BLaER1 treated with 17β-estradiol and CSF1 and Interleukin-3, amounts not matched to agents 10 nM and 100 nM (cell line): Measurements from ENCODE around the gene LDLRAD2.
"Not testable (repeated sequence)": the region's sequence is repeated elsewhere in the genome, so short reads cannot be mapped to it uniquely, and the experiment has no call there.

ENCODE experiments used
- H3K27ac ChIP-seq, 11 experiments: shearing (Covaris generic); formaldehyde crosslinking; 2 replicates each; pipeline ENCODE4 v1.8.1; 2022
- H3K27me3 ChIP-seq, 11 experiments: shearing (Covaris generic); formaldehyde crosslinking; 2 replicates each; pipeline ENCODE4 v1.8.1; 2022
- H3K36me3 ChIP-seq, 11 experiments: shearing (Covaris generic); formaldehyde crosslinking; 2 replicates each; pipeline ENCODE4 v1.8.1; 2022
- H3K4me1 ChIP-seq, 10 experiments: shearing (Covaris generic); formaldehyde crosslinking; 2 replicates each; pipeline ENCODE4 v1.8.1; 2022
- H3K4me2 ChIP-seq, 11 experiments: shearing (Covaris generic); formaldehyde crosslinking; 2 replicates each; pipeline ENCODE4 v1.8.1; 2022
- H3K4me3 ChIP-seq, 10 experiments: shearing (Covaris generic); formaldehyde crosslinking; 2 replicates each; pipeline ENCODE4 v1.8.1; 2022
- H3K9ac ChIP-seq, 11 experiments: shearing (Covaris generic); formaldehyde crosslinking; 2 replicates each; pipeline ENCODE4 v1.8.1; 2022
- H3K9me3 ChIP-seq, 11 experiments: shearing (Covaris generic); formaldehyde crosslinking; replicated peaks in 1 of 11; 2 replicates each; pipeline ENCODE4 v1.8.1; 2022
- H4K20me1 ChIP-seq, 11 experiments: shearing (Covaris generic); formaldehyde crosslinking; 2 replicates each; pipeline ENCODE4 v1.8.1; 2022
- Cebpa-rat ChIP-seq, 11 experiments: shearing (Covaris generic); IDR thresholded peaks; 2 replicates each; pipeline ENCODE4 v1.8.1; 2022

LDLRAD2 gene

DNA sequence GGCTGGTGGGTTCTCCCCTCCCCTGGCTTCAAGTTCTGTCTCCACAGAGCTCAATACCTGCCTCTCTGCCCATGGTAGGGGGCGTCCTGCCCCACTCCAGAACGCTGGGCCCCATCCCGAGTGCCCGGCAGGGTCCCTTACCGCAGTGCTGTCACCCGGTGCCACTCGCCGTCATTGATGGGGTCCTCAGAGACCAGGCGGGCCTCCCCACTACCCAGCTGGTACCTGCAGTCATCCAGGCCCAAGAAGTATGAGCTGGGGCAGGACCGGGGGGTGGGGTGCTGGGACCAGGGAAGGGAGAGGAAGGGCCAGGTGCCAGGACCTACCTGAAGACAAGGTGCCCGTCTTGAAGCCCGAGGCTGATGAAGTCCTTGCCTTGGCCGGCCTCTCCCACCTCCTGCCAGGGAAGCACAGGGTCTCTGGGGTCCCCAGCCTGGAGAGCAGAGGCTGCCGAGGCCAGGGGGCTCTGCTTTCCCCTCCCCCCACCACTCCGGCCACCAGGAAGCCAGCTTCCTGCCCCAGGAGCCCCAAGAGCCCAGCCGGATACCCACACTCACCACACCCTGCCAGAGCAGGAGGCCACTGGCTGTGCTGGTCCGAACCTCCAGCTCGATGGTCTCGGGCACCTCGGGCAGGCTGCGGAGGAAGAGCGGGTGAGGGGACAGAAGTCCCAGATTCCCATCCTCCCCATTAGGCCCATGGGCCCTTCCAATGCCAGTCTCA, 12.1 kb downstream of the LDLRAD2 start:
- no peak for TF ChIP-seq Cebpa-rat (IDR thresholded peaks at IDR 0.05)
- Histone ChIP-seq H3K27ac (peak overlapping the region in 5 of 11 experiments; percentile 8 to 55 (median 25); a peak in 9 of 22 replicates), H3K9me3 (no peaks in the 10 kb centered on the region), H3K27me3 (no peaks in the 10 kb centered on the region), H3K4me2 (peak overlapping the region; percentile 0 to 69 (median 33); a peak in 13 of 22 replicates), H3K36me3 (peaks cover 0 to 80% (median 44%) of the 10 kb centered on the region in 11 experiments; a peak in 21 of 22 replicates), H4K20me1 (peaks cover 0 to 10% (median 0%) of the 10 kb centered on the region in 11 experiments; a peak in 1 of 22 replicates), H3K4me3 (no peak overlapping the region), H3K4me1 (peaks cover 9 to 26% (median 15%) of the 10 kb centered on the region in 10 experiments; a peak in 16 of 20 replicates), H3K9ac (peak overlapping the region in 6 of 11 experiments; percentile 5 to 45 (median 26); a peak in 5 of 22 replicates)

GRCh38 chr1:21824926-21825325, 12.9 kb downstream of the LDLRAD2 start:
- Histone ChIP-seq H3K4me3 (no peak overlapping the region), H3K4me1 (peaks cover 8 to 26% (median 15%) of the 10 kb centered on the region in 10 experiments; a peak in 16 of 20 replicates), H3K36me3 (peaks cover 0 to 88% (median 50%) of the 10 kb centered on the region in 11 experiments; a peak in 21 of 22 replicates), H3K9me3 (no peaks in the 10 kb centered on the region), H3K4me2 (peak overlapping the region in 2 of 11 experiments; percentile 45 to 62; a peak in 2 of 22 replicates), H3K27me3 (no peaks in the 10 kb centered on the region), H4K20me1 (peaks cover 0 to 15% (median 0%) of the 10 kb centered on the region in 11 experiments; a peak in 1 of 22 replicates), H3K9ac (no peak overlapping the region), H3K27ac (no peak overlapping the region)
- TF ChIP-seq Cebpa-rat (IDR thresholded peaks at IDR 0.05), result no peak

DNA sequence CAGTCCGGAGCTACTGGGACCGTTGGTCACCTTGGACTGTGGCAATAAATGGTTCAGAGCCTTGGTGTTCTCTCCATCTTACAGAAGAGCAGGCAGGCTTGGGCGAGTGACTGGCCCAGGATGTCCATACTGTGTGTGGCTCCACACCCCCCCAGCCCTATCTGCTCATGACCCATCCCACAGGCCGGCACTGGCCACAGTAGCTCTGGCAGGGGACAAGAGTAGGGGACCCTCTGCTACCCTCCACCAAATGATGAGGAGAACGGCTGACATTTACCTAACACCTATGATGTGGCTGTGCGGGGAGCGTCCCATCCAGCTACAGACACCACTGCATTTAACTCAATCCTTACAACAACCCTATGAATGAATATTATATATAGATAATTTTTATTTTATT, 13.3 kb downstream of the LDLRAD2 start:
- H4K20me1 ChIP-seq, result peaks cover 0 to 15% (median 0%) of the 10 kb centered on the region in 11 experiments; a peak in 1 of 22 replicates
- no peak for TF ChIP-seq Cebpa-rat (IDR thresholded peaks at IDR 0.05)
- no peaks in the 10 kb centered on the region for H3K9me3 ChIP-seq
- H3K27ac ChIP-seq, result no peak overlapping the region
- peaks cover 0 to 91% (median 51%) of the 10 kb centered on the region in 11 experiments; a peak in 21 of 22 replicates for H3K36me3 ChIP-seq
- no peaks in the 10 kb centered on the region for H3K27me3 ChIP-seq
- peaks cover 8 to 26% (median 15%) of the 10 kb centered on the region in 10 experiments; a peak in 16 of 20 replicates for H3K4me1 ChIP-seq
- no peak overlapping the region for H3K4me2 ChIP-seq
- H3K4me3 ChIP-seq, result no peak overlapping the region
- H3K9ac ChIP-seq, result no peak overlapping the region

DNA sequence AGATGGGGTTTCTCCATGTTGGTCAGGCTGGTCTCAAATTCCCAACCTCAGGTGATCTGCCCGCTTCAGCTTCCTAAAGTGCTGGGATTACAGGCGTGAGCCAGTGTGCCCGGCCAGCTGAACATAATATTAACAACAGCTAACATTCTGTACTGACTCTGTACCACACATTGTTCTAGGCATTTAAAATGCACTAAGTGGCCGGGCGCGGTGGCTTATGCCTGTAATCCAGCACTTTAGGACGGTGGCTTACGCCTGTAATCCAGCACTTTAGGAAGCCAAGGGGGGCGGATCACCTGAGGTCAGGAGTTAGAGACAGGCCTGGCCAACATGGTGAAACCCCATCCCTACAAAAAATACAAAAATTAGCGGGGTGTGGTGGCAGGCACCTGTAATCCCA, 14.6 kb downstream of the LDLRAD2 start:
- H4K20me1 ChIP-seq, result peaks cover 0 to 15% (median 0%) of the 10 kb centered on the region in 11 experiments; a peak in 1 of 22 replicates
- not testable (repeated sequence) for H3K27me3 ChIP-seq, H3K4me3 ChIP-seq, H3K9ac ChIP-seq, H3K27ac ChIP-seq, H3K4me2 ChIP-seq, H3K9me3 ChIP-seq
- peaks cover 6 to 90% (median 55%) of the 10 kb centered on the region in 11 experiments; a peak in 21 of 22 replicates for H3K36me3 ChIP-seq
- peaks cover 8 to 26% (median 15%) of the 10 kb centered on the region in 10 experiments; a peak in 16 of 20 replicates for H3K4me1 ChIP-seq

GRCh38 chr1:21827141-21827679, 15.1 kb downstream of the LDLRAD2 start:
- H3K4me2 ChIP-seq, result no peak overlapping the region
- no peaks in the 10 kb centered on the region for H3K27me3 ChIP-seq
- H3K4me1 ChIP-seq, result peaks cover 8 to 24% (median 15%) of the 10 kb centered on the region in 10 experiments; a peak in 16 of 20 replicates
- no peak overlapping the region for H3K27ac ChIP-seq
- no peak overlapping the region for H3K9ac ChIP-seq
- H3K36me3 ChIP-seq, result peaks cover 6 to 90% (median 60%) of the 10 kb centered on the region in 11 experiments; a peak in 21 of 22 replicates
- H3K9me3 ChIP-seq, result no peaks in the 10 kb centered on the region
- H4K20me1 ChIP-seq, result peaks cover 0 to 15% (median 0%) of the 10 kb centered on the region in 11 experiments; a peak in 1 of 22 replicates
- TF ChIP-seq Cebpa-rat (IDR thresholded peaks at IDR 0.05), result no peak
- no peak overlapping the region for H3K4me3 ChIP-seq

DNA sequence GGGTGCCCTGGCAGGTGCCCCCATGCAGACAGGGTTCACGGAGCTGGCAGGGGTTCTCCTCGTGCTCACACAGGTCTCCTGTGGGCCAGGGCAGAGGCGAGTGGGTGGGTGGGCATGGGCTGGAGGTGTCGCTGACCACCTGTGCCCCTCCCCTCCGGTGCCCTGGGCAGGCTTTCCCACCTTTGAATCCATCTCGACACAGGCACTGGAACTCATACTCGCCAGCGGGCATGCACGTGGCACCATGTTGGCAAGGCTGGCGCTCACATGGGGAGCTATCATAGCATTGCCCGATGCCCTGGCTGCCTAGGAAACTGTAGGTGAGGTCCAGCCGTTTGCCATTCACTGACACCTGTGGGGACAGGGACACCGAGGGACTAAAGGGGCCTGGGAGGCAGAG, 16.0 kb downstream of the LDLRAD2 start:
- H3K9ac ChIP-seq, result no peak overlapping the region
- H3K9me3 ChIP-seq, result no peaks in the 10 kb centered on the region
- peaks cover 11 to 94% (median 64%) of the 10 kb centered on the region in 11 experiments; a peak in 21 of 22 replicates for H3K36me3 ChIP-seq
- H3K4me1 ChIP-seq, result peaks cover 8 to 23% (median 15%) of the 10 kb centered on the region in 10 experiments; a peak in 16 of 20 replicates
- H3K4me2 ChIP-seq, result no peak overlapping the region
- H4K20me1 ChIP-seq, result peaks cover 0 to 15% (median 0%) of the 10 kb centered on the region in 11 experiments; a peak in 1 of 22 replicates
- no peak for TF ChIP-seq Cebpa-rat (IDR thresholded peaks at IDR 0.05)
- H3K27me3 ChIP-seq, result no peaks in the 10 kb centered on the region
- H3K27ac ChIP-seq, result no peak overlapping the region
- H3K4me3 ChIP-seq, result no peak overlapping the region

DNA sequence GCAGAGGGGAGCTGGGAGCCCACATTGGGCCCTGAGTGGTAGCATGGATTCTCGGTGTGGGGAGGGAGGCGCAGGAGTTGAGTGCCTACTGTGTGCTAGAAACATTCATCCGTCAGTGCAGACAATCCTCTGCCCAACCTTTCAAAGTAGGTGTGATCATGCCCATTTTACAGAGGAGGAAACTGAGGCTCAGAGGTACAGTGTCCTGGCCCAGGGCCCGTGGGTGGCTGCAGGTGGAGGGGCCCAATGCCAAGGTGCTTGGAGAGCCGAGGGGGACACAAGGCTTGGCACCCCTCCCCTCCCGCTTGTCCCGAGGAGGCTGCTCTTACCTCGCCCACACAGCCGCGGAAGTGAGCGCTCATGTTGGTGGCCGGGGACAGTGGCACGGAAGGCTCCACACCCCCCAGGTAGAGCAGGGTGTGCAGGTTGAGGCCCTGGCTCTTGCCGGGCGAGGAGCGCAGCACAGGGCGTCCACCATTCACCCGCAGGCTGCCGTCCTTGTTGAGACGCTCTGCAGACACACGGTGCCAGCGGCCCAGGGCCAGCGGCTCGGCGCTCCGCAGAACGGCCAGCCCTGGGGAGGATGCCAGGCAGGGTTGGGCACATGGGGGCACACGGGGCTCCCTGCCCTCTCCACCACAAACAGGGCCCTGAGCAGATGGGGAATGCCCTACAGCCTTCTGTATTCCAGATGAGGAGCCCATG, 16.6 kb downstream of the LDLRAD2 start:
- Histone ChIP-seq H3K9me3 (peaks cover 0 to 5% (median 4%) of the 10 kb centered on the region in 11 experiments; a peak in 18 of 22 replicates), H3K4me3 (no peak overlapping the region), H3K27me3 (no peaks in the 10 kb centered on the region), H3K27ac (no peak overlapping the region), H3K4me1 (peaks cover 6 to 18% (median 10%) of the 10 kb centered on the region in 10 experiments; a peak in 16 of 20 replicates), H3K4me2 (no peak overlapping the region), H3K9ac (no peak overlapping the region), H4K20me1 (peaks cover 0 to 15% (median 0%) of the 10 kb centered on the region in 11 experiments; a peak in 1 of 22 replicates), H3K36me3 (peaks cover 17 to 94% (median 66%) of the 10 kb centered on the region in 11 experiments)
- no peak for TF ChIP-seq Cebpa-rat (IDR thresholded peaks at IDR 0.05)

GRCh38 chr1:21829294-21829693, 17.2 kb downstream of the LDLRAD2 start:
- peaks cover 1 to 11% (median 3%) of the 10 kb centered on the region in 10 experiments; a peak in 15 of 20 replicates for H3K4me1 ChIP-seq
- no peak for TF ChIP-seq Cebpa-rat (IDR thresholded peaks at IDR 0.05)
- no peaks in the 10 kb centered on the region for H3K27me3 ChIP-seq
- no peak overlapping the region for H3K27ac ChIP-seq
- peaks cover 0 to 15% (median 0%) of the 10 kb centered on the region in 11 experiments; a peak in 1 of 22 replicates for H4K20me1 ChIP-seq
- peaks cover 4 to 11% (median 10%) of the 10 kb centered on the region in 11 experiments for H3K9me3 ChIP-seq
- no peak overlapping the region for H3K4me2 ChIP-seq
- H3K4me3 ChIP-seq, result no peak overlapping the region
- peaks cover 23 to 94% (median 72%) of the 10 kb centered on the region in 11 experiments for H3K36me3 ChIP-seq
- no peak overlapping the region for H3K9ac ChIP-seq
